Smooth muscle cell of the pulmonary artery (primary cell): ENCODE data around the gene USP20. TPM values are rescaled to one million over a fixed set of nuclear protein-coding genes. Genes with fewer than 3 reads are reported as not detected.

Experiments
- total RNA-seq: library from RNA; depleted of rRNA; stranded (reverse); fragments of >200 nt; gene quantifications from 2 replicates; pipeline ENCODE4 v1.2.3, GENCODE V29; 2014

Gene USP20
- 14.4 and 17.7 TPM in 2 replicates for total RNA-seq

DNA sequence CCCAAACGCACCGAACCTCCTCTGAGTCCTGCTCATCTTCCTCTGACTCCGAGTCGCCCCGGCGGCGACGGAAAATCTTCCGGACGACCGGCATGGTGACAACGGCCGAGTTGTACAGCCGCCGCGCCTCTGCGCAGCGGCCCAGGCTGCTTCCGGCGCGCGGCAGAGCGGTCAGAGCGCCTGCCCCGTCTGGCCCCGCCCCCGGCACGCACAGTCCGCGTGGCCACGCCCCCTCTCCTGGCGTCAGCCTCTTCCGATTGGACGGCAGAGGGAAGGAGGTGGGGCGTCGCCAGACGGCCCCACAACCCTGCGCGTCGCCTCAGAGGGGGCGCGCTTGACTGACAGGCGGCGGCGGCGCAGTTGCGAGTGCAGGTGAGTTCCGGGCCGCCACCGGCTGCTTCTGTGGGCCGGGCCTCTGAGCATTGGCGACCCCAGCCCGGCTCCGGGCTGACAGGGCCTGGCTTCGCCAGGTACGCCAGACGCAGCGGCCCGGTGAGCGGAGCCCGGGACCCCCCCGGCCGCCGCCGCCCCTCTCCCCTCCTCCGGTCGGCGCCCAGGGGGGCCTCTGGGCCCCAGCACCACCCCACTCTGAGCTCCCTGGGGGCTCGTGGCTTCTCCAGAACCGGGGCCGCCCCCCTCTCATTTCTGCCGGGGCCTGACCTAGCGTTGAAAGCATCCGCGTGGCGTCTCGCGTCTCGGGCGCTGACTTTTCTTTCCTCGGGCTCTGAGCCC is at the start of gene USP20, which contains the start of gene C9orf78:
USP20 (plus strand) TSS at position 331 of the 732 bp plus-strand sequence. CDS start 17,098 bp downstream, outside the sequence.
C9orf78 (minus strand) TSS at position 148 of the 732 bp plus-strand sequence; CDS start at position 94, 54 bp downstream.

DNA sequence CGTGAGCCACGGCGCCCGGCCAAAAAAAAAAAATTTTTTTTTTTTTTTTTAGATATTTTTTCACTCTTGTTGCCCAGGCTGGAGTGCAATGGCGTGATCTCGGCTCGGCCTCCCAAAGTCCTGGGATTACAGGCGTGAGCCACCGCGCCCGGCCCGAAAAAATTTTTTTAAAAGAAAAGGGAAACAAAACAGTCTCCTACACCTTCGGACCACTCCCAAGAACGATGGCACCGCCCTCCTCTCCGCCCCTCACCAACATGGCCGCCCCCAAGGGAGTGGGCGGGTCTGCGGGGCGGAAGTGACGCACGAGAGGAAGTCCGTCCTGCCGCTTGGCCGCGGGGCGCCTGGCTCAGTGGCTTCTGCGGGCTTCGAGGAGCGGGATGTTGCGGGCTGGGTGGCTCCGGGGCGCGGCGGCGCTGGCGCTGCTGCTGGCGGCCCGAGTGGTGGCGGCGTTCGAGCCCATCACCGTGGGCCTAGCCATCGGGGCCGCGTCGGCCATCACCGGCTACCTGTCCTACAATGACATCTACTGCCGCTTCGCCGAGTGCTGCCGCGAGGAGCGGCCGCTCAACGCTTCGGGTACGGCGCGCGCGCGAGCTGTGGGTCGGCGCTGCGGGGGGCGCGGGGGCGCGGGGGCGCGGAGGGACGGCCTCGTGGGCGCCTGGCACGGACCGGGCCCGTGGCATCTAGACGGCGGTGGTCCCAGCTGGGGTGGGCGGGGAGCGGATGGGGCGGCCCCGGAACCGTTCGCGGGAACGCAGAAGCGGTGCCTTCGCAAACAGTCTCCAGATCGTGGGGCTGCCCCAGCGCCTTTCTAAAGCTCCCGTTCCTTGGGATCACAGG is 32.2 kb upstream of the USP20 start, which contains the start of gene TOR1B:
TOR1B (plus strand) TSS at position 352 of the 843 bp plus-strand sequence; CDS start at position 381, 29 bp downstream.

GRCh38 chr9:129823935-129824601 is 11.2 kb upstream of the USP20 start, which contains the start of gene TOR1A:
TOR1A (minus strand) TSS chr9:129824136; CDS start chr9:129824085, 51 bp downstream.

Other genes starting within 250 kb of the USP20 start
- gene C9orf50, start 214.4 kb upstream of the USP20 start, total RNA-seq = 0.26 and 0.33 TPM in 2 replicates
- 31.7 and 32.8 TPM in 2 replicates for gene NTMT1, start 209.3 kb upstream of the USP20 start, total RNA-seq
- 20.3 and 26.2 TPM in 2 replicates for gene ASB6, start 193.3 kb upstream of the USP20 start, total RNA-seq
- 11.3 and 17.9 TPM in 2 replicates for gene PRRX2, start 169.8 kb upstream of the USP20 start, total RNA-seq
- gene PTGES, start 82.4 kb upstream of the USP20 start, total RNA-seq = 6.5 and 21.0 TPM in 2 replicates
- gene TOR1B, start 32.3 kb upstream of the USP20 start, total RNA-seq = 51.9 and 55.1 TPM in 2 replicates
- 35.0 and 39.6 TPM in 2 replicates for gene TOR1A, start 11.3 kb upstream of the USP20 start, total RNA-seq
- 26.6 and 33.7 TPM in 2 replicates for gene C9orf78, start 183 bp upstream of the USP20 start, total RNA-seq
- gene FNBP1, start 207.7 kb downstream of the USP20 start, total RNA-seq = 41.9 and 49.1 TPM in 2 replicates
- gene GPR107, start 218.4 kb downstream of the USP20 start, total RNA-seq = 43.2 and 46.1 TPM in 2 replicates